ENCODE results near the gene SDF4. TPM values are rescaled to one million over a fixed set of nuclear protein-coding genes. Genes with fewer than 3 reads are reported as not detected.
A peak's percentile ranks its signal among the peaks of the same experiment; 100 is the strongest.

SDF4 gene
- total RNA-seq, 3 donors from 2014 or later, result 58.0 to 111 (median 79.3) TPM

DNA sequence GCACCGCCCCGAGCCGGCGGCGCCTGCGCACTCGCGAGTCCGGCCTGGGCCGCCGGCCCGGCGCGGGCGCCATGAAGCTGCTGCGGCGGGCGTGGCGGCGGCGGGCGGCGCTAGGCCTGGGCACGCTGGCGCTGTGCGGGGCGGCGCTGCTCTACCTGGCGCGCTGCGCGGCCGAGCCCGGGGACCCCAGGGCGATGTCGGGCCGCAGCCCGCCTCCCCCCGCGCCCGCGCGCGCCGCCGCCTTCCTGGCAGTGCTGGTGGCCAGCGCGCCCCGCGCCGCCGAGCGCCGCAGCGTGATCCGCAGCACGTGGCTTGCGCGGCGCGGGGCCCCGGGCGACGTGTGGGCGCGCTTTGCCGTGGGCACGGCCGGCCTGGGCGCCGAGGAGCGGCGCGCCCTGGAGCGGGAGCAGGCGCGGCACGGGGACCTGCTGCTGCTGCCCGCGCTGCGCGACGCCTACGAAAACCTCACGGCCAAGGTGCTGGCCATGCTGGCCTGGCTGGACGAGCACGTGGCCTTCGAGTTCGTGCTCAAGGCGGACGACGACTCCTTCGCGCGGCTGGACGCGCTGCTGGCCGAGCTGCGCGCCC is 501 bp upstream of the SDF4 start, which contains the start of gene B3GALT6:
Gene B3GALT6, plus strand, starts transcription at position 30 of the 588 bp plus-strand sequence. Its CDS starts 42 bp downstream, at position 72.
- TF ChIP-seq, protein P1, sequence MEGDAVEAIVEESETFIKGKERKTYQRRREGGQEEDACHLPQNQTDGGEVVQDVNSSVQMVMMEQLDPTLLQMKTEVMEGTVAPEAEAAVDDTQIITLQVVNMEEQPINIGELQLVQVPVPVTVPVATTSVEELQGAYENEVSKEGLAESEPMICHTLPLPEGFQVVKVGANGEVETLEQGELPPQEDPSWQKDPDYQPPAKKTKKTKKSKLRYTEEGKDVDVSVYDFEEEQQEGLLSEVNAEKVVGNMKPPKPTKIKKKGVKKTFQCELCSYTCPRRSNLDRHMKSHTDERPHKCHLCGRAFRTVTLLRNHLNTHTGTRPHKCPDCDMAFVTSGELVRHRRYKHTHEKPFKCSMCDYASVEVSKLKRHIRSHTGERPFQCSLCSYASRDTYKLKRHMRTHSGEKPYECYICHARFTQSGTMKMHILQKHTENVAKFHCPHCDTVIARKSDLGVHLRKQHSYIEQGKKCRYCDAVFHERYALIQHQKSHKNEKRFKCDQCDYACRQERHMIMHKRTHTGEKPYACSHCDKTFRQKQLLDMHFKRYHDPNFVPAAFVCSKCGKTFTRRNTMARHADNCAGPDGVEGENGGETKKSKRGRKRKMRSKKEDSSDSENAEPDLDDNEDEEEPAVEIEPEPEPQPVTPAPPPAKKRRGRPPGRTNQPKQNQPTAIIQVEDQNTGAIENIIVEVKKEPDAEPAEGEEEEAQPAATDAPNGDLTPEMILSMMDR (IDR thresholded peaks at IDR 0.05), result no peak
- TF ChIP-seq POLR2AphosphoS5 (IDR thresholded peaks at IDR 0.05) (no peak), POLR2A (IDR thresholded peaks at IDR 0.05) (no peak)
- Histone ChIP-seq H3K27ac (peak within 1 kb of the TSS; percentile 89 to 91), H3K9me3 (no peaks in the 10 kb centered on the region), H3K36me3 (peaks cover 10% of the 10 kb centered on the region), H3K4me1 (peaks cover 11 to 20% of the 10 kb centered on the region in 2 donors), H3K27me3 (no peaks in the 10 kb centered on the region), H3K4me3 (peak within 1 kb of the TSS; percentile 88 to 99 (median 98))
- intact Hi-C loops (cut with DNase I; ENCODE audit: low total_unique reads), result loop anchor here (10.0 kb wide), 1 partner anchor 108 kb away; no protein-coding TSS in a partner anchor
- no peak for DNase-seq (ENCODE audit: low spot score in 2 of 2)

DNA sequence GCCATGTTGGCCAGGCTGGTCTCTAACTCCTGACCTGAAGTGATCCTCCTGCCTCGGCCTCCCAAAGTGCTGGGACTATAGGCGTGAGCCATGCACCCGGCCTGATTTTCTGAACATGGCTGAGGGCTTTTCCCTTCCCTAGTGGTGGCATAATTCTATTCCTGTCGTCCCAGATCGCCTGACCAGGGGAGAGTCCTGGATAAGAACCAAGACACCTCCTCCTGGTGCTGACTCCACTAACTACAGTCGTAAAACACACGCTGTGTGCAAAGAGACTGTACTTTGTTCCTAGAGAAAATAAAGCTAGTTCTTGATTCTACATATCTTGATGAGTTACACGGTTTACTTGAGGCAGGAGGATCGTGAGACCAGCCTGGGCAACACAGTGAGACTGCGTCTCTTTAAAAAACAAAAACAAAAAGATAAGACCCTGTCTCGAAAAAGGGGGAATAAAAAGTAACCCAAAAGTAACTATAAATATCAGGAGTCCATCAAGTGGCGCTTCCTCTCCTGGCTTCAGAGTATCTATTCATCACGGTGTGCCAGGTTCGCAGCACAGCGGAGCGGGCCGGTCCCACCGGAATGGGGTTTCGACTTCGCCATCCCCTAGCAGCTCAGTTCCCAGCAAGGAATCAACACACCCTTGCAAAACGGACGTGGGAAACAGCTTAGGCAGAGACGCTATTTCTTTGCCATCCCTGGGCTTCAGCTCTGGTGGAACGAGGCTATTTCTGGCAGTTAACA is 973 bp downstream of the SDF4 start:
- H3K9me3 ChIP-seq, result no peaks in the 10 kb centered on the region
- no peak for TF ChIP-seq POLR2AphosphoS5 (IDR thresholded peaks at IDR 0.05)
- TF ChIP-seq, protein P1 (IDR thresholded peaks at IDR 0.05), result peak in 1 of 3 donors; percentile 17
- TF ChIP-seq POLR2A (IDR thresholded peaks at IDR 0.05), result no peak
- H3K4me3 ChIP-seq, result peak overlapping the region; percentile 88 to 99 (median 98)
- H3K27ac ChIP-seq, result peak overlapping the region; percentile 89 to 91
- peaks cover 10% of the 10 kb centered on the region for H3K36me3 ChIP-seq
- intact Hi-C loops (cut with DNase I; ENCODE audit: low total_unique reads), result loop anchor here (10.0 kb wide), 1 partner anchor 106 kb away; no protein-coding TSS in a partner anchor
- H3K27me3 ChIP-seq, result no peaks in the 10 kb centered on the region
- DNase-seq (ENCODE audit: low spot score in 2 of 2), result no peak
- peaks cover 11 to 19% of the 10 kb centered on the region in 2 donors for H3K4me1 ChIP-seq

GRCh38 chr1:1229770-1230169 is 2.0 kb downstream of the SDF4 start:
- H3K36me3 ChIP-seq, result peaks cover 10% of the 10 kb centered on the region
- H3K27me3 ChIP-seq, result no peaks in the 10 kb centered on the region
- no peaks in the 10 kb centered on the region for H3K9me3 ChIP-seq
- DNase-seq (ENCODE audit: low spot score in 2 of 2), result no peak
- TF ChIP-seq, protein P1 (IDR thresholded peaks at IDR 0.05), result no peak
- TF ChIP-seq POLR2A (IDR thresholded peaks at IDR 0.05), result no peak
- no peak for TF ChIP-seq POLR2AphosphoS5 (IDR thresholded peaks at IDR 0.05)
- peaks cover 11 to 19% of the 10 kb centered on the region in 2 donors for H3K4me1 ChIP-seq
- intact Hi-C loops (cut with DNase I; ENCODE audit: low total_unique reads), result loop anchor here (10.0 kb wide), 1 partner anchor 105 kb away; no protein-coding TSS in a partner anchor
- peak overlapping the region in 1 of 3 donors; percentile 88 for H3K4me3 ChIP-seq
- H3K27ac ChIP-seq, result no peak overlapping the region

DNA sequence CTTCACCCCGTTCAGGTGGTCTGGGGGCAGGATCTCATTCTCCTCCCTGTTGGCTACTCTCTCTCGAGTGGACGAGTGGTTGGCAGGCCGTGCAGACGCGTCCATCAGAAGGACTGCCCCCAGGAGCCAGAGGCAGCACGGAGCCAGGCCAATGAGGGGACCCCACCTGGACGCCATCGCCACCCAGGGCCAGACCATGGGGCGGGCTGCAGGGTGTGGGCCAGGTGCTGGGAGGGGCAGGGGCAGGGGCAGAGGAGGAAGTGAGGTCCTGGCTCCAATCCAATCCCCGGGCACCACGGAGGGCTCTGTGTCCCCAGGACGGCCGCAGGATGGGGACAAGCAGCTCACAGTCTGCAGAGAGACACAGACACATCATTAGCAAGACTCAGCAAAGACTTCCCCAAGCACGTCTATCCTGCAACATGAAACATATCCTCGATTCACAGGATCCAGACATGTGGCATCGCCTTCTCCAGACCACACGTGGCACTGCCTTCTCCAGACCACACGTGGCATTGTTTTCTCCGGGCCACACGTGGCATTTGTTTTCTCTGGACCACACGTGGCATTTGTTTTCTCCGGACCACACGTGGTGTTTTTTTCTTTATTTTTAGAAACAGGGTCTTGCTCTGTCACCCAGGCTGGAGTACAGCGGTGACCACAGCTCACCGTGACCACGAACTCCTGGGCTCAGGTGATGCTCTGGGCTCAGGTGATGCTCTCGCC is 3.0 kb downstream of the SDF4 start:
- peaks cover 11 to 19% of the 10 kb centered on the region in 2 donors for H3K4me1 ChIP-seq
- intact Hi-C loops (cut with DNase I; ENCODE audit: low total_unique reads), result no loop called here
- no peak overlapping the region for H3K4me3 ChIP-seq
- no peaks in the 10 kb centered on the region for H3K9me3 ChIP-seq
- no peaks in the 10 kb centered on the region for H3K27me3 ChIP-seq
- H3K36me3 ChIP-seq, result peaks cover 10% of the 10 kb centered on the region
- no peak overlapping the region for H3K27ac ChIP-seq
- DNase-seq (ENCODE audit: low spot score in 2 of 2), result no peak
- TF ChIP-seq, protein P1 (IDR thresholded peaks at IDR 0.05), result no peak
- TF ChIP-seq POLR2A (IDR thresholded peaks at IDR 0.05) (no peak), POLR2AphosphoS5 (IDR thresholded peaks at IDR 0.05) (no peak)
